Chondrocyte (in vitro differentiated cells): ENCODE data around the gene SH3YL1. TPM values are rescaled to one million over a fixed set of nuclear protein-coding genes. Genes with fewer than 3 reads are reported as not detected.

ENCODE experiments used
- DNase-seq: peaks from one replicate; pipeline ENCODE4 v3.0.0; 2021; ENCODE audit warnings: mixed read lengths, low spot score
- H3K27ac Mint-ChIP-seq: one replicate; pipeline ENCODE4 v1.8.0; 2021; ENCODE audit warnings: mild to moderate bottlenecking, moderate library complexity, mixed read lengths; ENCODE audit not compliant: unreplicated experiment
- H3K27me3 Mint-ChIP-seq: 2 replicates; pipeline ENCODE4 v1.8.0; 2021; ENCODE audit warnings: low read depth, mixed read lengths
- H3K36me3 Mint-ChIP-seq: 2 replicates; pipeline ENCODE4 v1.8.0; 2021; ENCODE audit warnings: low read depth, mixed read lengths
- H3K4me1 Mint-ChIP-seq: 2 replicates; pipeline ENCODE4 v1.8.0; 2021; ENCODE audit warnings: low read depth, mild to moderate bottlenecking, mixed read lengths
- H3K4me3 Mint-ChIP-seq: one replicate; pipeline ENCODE4 v1.8.0; 2021; ENCODE audit warnings: mild to moderate bottlenecking, moderate library complexity, mixed read lengths; ENCODE audit not compliant: unreplicated experiment
- H3K9me3 Mint-ChIP-seq: 2 replicates; pipeline ENCODE4 v1.8.0; 2021; ENCODE audit warnings: low read depth, mixed read lengths
- CTCF ChIP-seq: fragments of 200-600 bp; sonication (generic); IDR thresholded peaks from 2 replicates; pipeline ENCODE4 v1.5.0; 2021; ENCODE audit warnings: antibody characterized with exemption, mild to moderate bottlenecking, moderate library complexity
- total RNA-seq: library from RNA; stranded (reverse); gene quantifications from 3 replicates; pipeline ENCODE4 v1.2.1, GENCODE V29; 2021

SH3YL1 gene
- total RNA-seq, 1 donor from 2014 or later = 36.1 TPM

- H3K36me3 Mint-ChIP-seq = peaks cover 18% of the 10 kb centered on the region
- peaks cover 15% of the 10 kb centered on the region for H3K4me1 Mint-ChIP-seq
- DNase-seq = no peak
- H3K27ac Mint-ChIP-seq = no peak overlapping the region
- no peak for TF ChIP-seq CTCF
- H3K4me3 Mint-ChIP-seq = no peak overlapping the region
- H3K27me3 Mint-ChIP-seq = no peaks in the 10 kb centered on the region
- H3K9me3 Mint-ChIP-seq = peaks cover 18% of the 10 kb centered on the region
Measured at GRCh38 chr2:259789-260331, 4.0 kb downstream of the SH3YL1 start.

GRCh38 chr2:258933-259332 lies 4.9 kb downstream of the SH3YL1 start:
- TF ChIP-seq CTCF = no peak
- Mint-ChIP-seq H3K36me3 (peaks cover 18% of the 10 kb centered on the region), H3K4me3 (no peak overlapping the region), H3K9me3 (peaks cover 18% of the 10 kb centered on the region), H3K27me3 (no peaks in the 10 kb centered on the region), H3K4me1 (peaks cover 15% of the 10 kb centered on the region), H3K27ac (no peak overlapping the region)
- no peak for DNase-seq

GRCh38 chr2:257842-258241 lies 6.0 kb downstream of the SH3YL1 start:
- no peak for DNase-seq
- Mint-ChIP-seq H3K9me3 (peaks cover 18% of the 10 kb centered on the region), H3K36me3 (peaks cover 18% of the 10 kb centered on the region), H3K27ac (no peak overlapping the region), H3K27me3 (no peaks in the 10 kb centered on the region), H3K4me1 (peaks cover 9% of the 10 kb centered on the region), H3K4me3 (no peak overlapping the region)
- no peak for TF ChIP-seq CTCF

- Mint-ChIP-seq H3K36me3 (peaks cover 18% of the 10 kb centered on the region), H3K27me3 (no peaks in the 10 kb centered on the region), H3K9me3 (peaks cover 18% of the 10 kb centered on the region)
Measured at GRCh38 chr2:257429-257828, 6.4 kb downstream of the SH3YL1 start.

GRCh38 chr2:256094-256493 lies 7.7 kb downstream of the SH3YL1 start:
- TF ChIP-seq CTCF = no peak
- Mint-ChIP-seq H3K36me3 (peaks cover 23% of the 10 kb centered on the region), H3K4me1 (no peaks in the 10 kb centered on the region), H3K27me3 (no peaks in the 10 kb centered on the region), H3K4me3 (no peak overlapping the region), H3K27ac (no peak overlapping the region), H3K9me3 (peaks cover 18% of the 10 kb centered on the region)
- DNase-seq = no peak

More at GRCh38 chr2:257429-257828, 6.4 kb downstream of the SH3YL1 start:
- no peak for DNase-seq
- peaks cover 5% of the 10 kb centered on the region for H3K4me1 Mint-ChIP-seq
- TF ChIP-seq CTCF = no peak
- H3K27ac Mint-ChIP-seq = no peak overlapping the region
- H3K4me3 Mint-ChIP-seq = no peak overlapping the region
